GM12892 (cell line): ENCODE data around the gene BABAM2.

Experiments used
- DNase-seq: peaks from one replicate; pipeline ENCODE4 v3.0.0; 2011; ENCODE audit not compliant: insufficient read length
- FAIRE-seq: peaks from 2 replicates; lab custom pipeline; 2011; peaks lifted over from hg19 to GRCh38; lab: Jason Lieb, UNC
- POLR2A ChIP-seq: IDR thresholded peaks from 2 replicates; pipeline ENCODE4 v1.6.1; 2011; ENCODE audit warnings: low read depth, low read length, control low read depth
- POLR2AphosphoS5 ChIP-seq: IDR thresholded peaks from 2 replicates; pipeline ENCODE4 v1.6.1; 2011; ENCODE audit warnings: low read depth, low read length, control low read depth
- TAF1 ChIP-seq: IDR thresholded peaks from 2 replicates; pipeline ENCODE4 v1.6.1; 2011; ENCODE audit warnings: low read depth, mild to moderate bottlenecking, control low read depth, low read length, borderline replicate concordance

BABAM2 gene

DNA sequence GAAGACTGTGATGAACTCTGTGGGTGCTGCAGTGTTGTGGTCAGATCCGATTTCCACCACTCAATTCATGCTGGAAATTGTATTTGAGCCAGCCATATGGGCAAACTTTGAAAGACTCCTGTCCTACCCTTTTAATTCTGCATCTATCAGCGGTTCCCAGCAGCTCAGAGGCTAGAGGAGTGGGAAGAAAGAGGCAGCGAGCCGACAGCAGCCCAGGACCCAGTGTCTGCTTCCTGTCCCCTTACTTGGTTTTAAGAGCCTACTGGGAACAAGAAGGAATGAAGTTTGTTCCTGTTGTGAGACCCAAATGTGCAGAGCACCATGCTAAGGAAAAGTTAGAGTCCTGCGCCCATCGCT, 429.5 kb downstream of the BABAM2 start:
- FAIRE-seq (no peak), DNase-seq (no peak)
- TF ChIP-seq TAF1 (no peak), POLR2AphosphoS5 (no peak), POLR2A (no peak)

- FAIRE-seq (no peak), DNase-seq (no peak)
- TF ChIP-seq POLR2AphosphoS5 (no peak), TAF1 (no peak), POLR2A (no peak)
These were observed 429.8 kb downstream of the BABAM2 start for GRCh38 chr2:28320371-28320770.

DNA sequence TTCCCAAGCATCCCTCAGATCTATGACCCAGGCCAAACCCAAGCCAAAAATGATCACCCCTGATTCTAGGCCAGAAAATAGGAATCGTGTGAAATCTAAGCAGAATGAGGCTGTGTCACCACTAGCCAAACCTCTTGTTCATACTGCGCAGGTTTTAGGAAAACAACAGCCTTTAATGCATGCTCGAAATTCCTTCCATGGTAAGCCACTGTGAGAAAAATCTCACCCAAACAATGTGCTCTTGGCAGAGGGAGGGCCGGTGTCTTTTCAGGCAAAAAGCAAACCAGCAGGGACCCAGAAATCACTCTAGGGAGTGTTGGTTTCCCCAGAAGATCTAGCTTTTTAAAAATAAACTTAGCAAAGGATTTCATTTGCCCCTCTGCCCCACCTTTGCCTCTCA, 430.9 kb downstream of the BABAM2 start:
- TF ChIP-seq POLR2A (no peak), POLR2AphosphoS5 (no peak), TAF1 (no peak)
- DNase-seq, result no peak
- no peak for FAIRE-seq

GRCh38 chr2:28322051-28322450, 431.5 kb downstream of the BABAM2 start:
- no peak for FAIRE-seq
- no peak for TF ChIP-seq TAF1
- TF ChIP-seq POLR2A, result no peak
- no peak for TF ChIP-seq POLR2AphosphoS5
- DNase-seq, result no peak

GRCh38 chr2:28322456-28322855, 431.9 kb downstream of the BABAM2 start:
- TF ChIP-seq TAF1 (no peak), POLR2AphosphoS5 (no peak), POLR2A (no peak)
- no peak for DNase-seq
- no peak for FAIRE-seq

DNA sequence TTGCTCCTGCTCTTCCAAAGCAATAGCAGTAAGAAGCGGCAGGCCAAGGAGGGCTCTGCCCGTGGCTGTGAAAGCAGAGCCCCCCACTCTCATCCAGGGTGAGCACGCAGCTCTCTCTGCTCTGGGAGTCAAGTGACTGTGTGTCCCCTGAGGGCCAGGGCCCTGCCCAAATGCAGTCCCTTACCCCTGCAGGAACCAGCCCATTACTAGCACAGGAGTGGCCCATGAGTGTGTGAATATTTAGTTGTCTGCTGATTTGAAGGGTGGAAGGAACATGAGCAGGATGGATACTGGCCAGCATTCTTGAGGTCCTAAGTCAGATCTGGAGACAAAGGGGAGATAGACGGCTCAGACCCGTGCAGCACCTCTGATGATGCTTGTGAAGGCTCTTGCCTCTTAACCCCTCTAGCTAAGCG, 432.5 kb downstream of the BABAM2 start:
- TF ChIP-seq TAF1, result no peak
- no peak for TF ChIP-seq POLR2AphosphoS5
- no peak for TF ChIP-seq POLR2A
- DNase-seq, result no peak
- no peak for FAIRE-seq

DNA sequence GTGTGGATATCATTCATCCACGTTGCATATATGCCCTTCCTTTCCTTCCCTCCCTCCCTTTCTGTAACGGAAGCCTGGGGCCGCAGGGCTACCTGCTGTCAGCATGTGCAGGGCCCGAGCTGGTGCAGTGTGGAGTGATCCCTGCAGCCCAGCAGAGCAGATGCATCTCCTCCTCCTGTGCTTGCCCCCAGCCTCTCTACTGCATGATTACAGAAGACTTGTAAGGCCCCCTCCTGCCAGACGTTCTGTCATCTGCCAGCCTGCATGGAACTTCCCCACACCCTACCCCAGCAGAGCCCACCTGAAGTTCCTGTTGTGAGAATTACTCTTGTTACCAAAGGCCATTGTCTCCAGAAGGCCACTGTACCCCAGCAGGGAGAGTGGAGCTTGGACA, 434.6 kb downstream of the BABAM2 start:
- DNase-seq, result no peak
- TF ChIP-seq POLR2A, result no peak
- no peak for TF ChIP-seq POLR2AphosphoS5
- no peak for TF ChIP-seq TAF1
- FAIRE-seq, result no peak

DNA sequence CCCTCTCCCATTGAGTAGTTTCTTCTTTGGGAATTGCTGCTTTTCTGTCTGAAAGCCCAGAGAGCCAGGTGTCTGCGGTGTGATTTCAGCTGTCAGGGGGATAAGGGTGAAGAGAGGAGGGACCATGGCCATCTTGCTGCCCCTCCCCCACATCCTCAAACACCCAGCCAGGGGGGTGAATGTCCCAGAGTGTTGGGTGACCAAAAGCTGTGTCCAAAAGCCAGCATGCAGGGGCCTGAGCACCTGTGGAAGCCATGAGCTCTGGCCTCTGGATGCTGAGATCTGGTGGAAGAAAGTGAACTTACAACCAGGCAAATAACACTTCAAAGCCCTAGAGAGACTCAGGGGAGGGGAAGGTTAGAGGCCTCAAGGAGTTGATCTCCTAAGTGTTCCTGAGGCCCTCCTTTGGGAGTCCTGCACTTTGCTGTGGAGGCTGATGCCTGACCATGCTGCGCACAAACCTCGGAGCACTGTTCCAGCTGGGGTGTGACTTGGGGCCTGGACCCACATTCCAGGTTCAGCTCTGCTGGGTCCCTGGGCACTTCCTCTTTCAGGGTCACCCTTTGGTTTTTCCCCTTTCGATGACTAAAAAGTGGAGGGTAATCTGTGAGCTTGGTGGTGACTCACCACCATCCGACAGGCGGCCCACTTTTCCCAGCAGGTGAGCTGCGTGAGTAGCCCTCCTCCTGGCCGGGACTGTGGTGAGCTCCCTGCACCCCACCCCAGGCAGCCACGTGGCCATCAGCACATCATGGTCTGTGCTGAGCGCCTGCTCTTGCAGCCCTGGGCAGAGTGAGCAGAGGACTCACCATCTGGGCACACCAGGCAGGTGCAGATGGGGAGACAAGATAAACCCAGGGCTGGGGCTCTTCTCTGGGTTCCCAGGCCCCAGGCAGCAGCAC, 435.3 kb downstream of the BABAM2 start:
- FAIRE-seq, result no peak
- TF ChIP-seq POLR2AphosphoS5, result no peak
- no peak for TF ChIP-seq POLR2A
- TF ChIP-seq TAF1, result no peak
- DNase-seq, result no peak

- FAIRE-seq (no peak), DNase-seq (no peak)
- TF ChIP-seq POLR2AphosphoS5, result no peak
These were observed 435.9 kb downstream of the BABAM2 start for GRCh38 chr2:28326469-28326805.

- TF ChIP-seq TAF1, result no peak
- no peak for TF ChIP-seq POLR2AphosphoS5
- no peak for TF ChIP-seq POLR2A
- FAIRE-seq (no peak), DNase-seq (no peak)
These were observed 436.5 kb downstream of the BABAM2 start for GRCh38 chr2:28326881-28327505.

- DNase-seq (no peak), FAIRE-seq (no peak)
- TF ChIP-seq POLR2AphosphoS5, result no peak
- TF ChIP-seq TAF1, result no peak
- no peak for TF ChIP-seq POLR2A
These were observed 437.0 kb downstream of the BABAM2 start for GRCh38 chr2:28327581-28327955.
